Naive thymus-derived CD4-positive, alpha-beta T cell (primary cell): ENCODE data around the gene DYNC1I1. TPM values are rescaled to one million over a fixed set of nuclear protein-coding genes. Genes with fewer than 3 reads are reported as not detected.

Source experiments
- ATAC-seq: fragments of 150-1000 bp; cut with Tn5 transposase; 2 replicates; pipeline ENCODE4 v1.10.0; 2021; ENCODE audit warnings: mild to moderate bottlenecking, moderate library complexity
- CTCF ChIA-PET: fragments of 350-600 bp; sonication (Branson Sonifier 250); formaldehyde crosslinking; loops from one replicate; lab custom pipeline; 2021; ENCODE audit warnings: antibody characterized with exemption; lab: Charles Lee
- POLR2A ChIA-PET: fragments of 350-600 bp; sonication (Branson Sonifier 250); formaldehyde crosslinking; loops from one replicate; lab custom pipeline; 2021; ENCODE audit warnings: antibody characterized with exemption, inconsistent platforms; lab: Charles Lee
- DNase-seq, 9 donors: peaks; one replicate each; pipeline versions ENCODE4 v3.0.0 to v3.0.0-alpha.2; 2020 to 2022; ENCODE audit warnings: mixed read lengths in 1 of 9
- H3K27ac ChIP-seq: one replicate; pipeline ENCODE4 v1.7.0; 2013; ENCODE audit warnings: mild to moderate bottlenecking, low read depth, low read length, moderate library complexity
- H3K27me3 ChIP-seq, 2 donors: one replicate each; pipeline ENCODE4 v1.7.0; 2013; ENCODE audit warnings: low read length in 2 of 2, mild to moderate bottlenecking in 2 of 2, moderate library complexity in 2 of 2; ENCODE audit not compliant: control insufficient read depth in 2 of 2, insufficient read depth in 2 of 2
- H3K36me3 ChIP-seq, 3 experiments: 1 replicate in 2 of 3; 2 replicates in 1 of 3; pipeline ENCODE4 v1.7.0; 2013; ENCODE audit warnings: low read length in 3 of 3, mild to moderate bottlenecking in 3 of 3, moderate library complexity in 1 of 3; ENCODE audit not compliant: insufficient read depth in 3 of 3, control insufficient read depth in 2 of 3
- H3K4me1 ChIP-seq, 2 donors: one replicate each; pipeline ENCODE4 v1.7.0; 2013; ENCODE audit warnings: low read length in 2 of 2, mild to moderate bottlenecking in 2 of 2, moderate library complexity in 1 of 2; ENCODE audit not compliant: control insufficient read depth in 2 of 2, insufficient read depth in 2 of 2
- H3K4me3 ChIP-seq: 2 replicates; pipeline ENCODE4 v1.7.0; 2013; ENCODE audit warnings: mild to moderate bottlenecking, low read length
- H3K9me3 ChIP-seq, 3 experiments: 1 replicate in 2 of 3; 2 replicates in 1 of 3; pipeline ENCODE4 v1.7.0; 2013; ENCODE audit warnings: low read length in 3 of 3; ENCODE audit not compliant: control insufficient read depth in 2 of 3
- H3K27ac Mint-ChIP-seq, 9 donors: one replicate each; pipeline ENCODE4 v1.8.0; 2020 to 2022; ENCODE audit warnings: mixed read lengths in 9 of 9, mild to moderate bottlenecking in 8 of 9, moderate library complexity in 5 of 9, inconsistent platforms in 2 of 9
- H3K27me3 Mint-ChIP-seq, 5 donors: one replicate each; pipeline ENCODE4 v1.8.0; 2021 to 2022; ENCODE audit warnings: mixed read lengths in 5 of 5, mild to moderate bottlenecking in 1 of 5
- H3K36me3 Mint-ChIP-seq, 5 donors: one replicate each; pipeline ENCODE4 v1.8.0; 2020 to 2022; ENCODE audit warnings: mixed read lengths in 5 of 5, mild to moderate bottlenecking in 3 of 5, inconsistent platforms in 1 of 5
- H3K4me1 Mint-ChIP-seq, 7 donors: one replicate each; pipeline ENCODE4 v1.8.0; 2020 to 2022; ENCODE audit warnings: mixed read lengths in 7 of 7, mild to moderate bottlenecking in 3 of 7, inconsistent platforms in 1 of 7
- H3K4me3 Mint-ChIP-seq, 10 donors: one replicate each; pipeline ENCODE4 v1.8.0; 2020 to 2022; ENCODE audit warnings: mild to moderate bottlenecking in 10 of 10, mixed read lengths in 10 of 10, moderate library complexity in 6 of 10, inconsistent platforms in 2 of 10
- H3K9me3 Mint-ChIP-seq, 11 donors: one replicate each; pipeline ENCODE4 v1.8.0; 2020 to 2022; ENCODE audit warnings: mixed read lengths in 11 of 11, mild to moderate bottlenecking in 4 of 11, inconsistent platforms in 1 of 11, moderate library complexity in 1 of 11
- intact Hi-C, 2 donors: fragments of 100-400 bp; cut with micrococcal nuclease; formaldehyde crosslinking; loops; one replicate each; pipeline ENCODE4 v1.15.1; 2023
- polyA plus RNA-seq, 2 donors: library from polyadenylated mRNA; unstranded; fragments of 300-500 nt; fragmentation: Illumina TruSeq; gene quantifications; one replicate each; pipeline ENCODE4 v1.2.3, GENCODE V29; 2021
- total RNA-seq, 6 experiments: library from RNA in 5 of 6; stranded (reverse) in 5 of 6; gene quantifications; 1 replicate in 5 of 6; 2 replicates in 1 of 6; pipeline ENCODE4 v1.2.3 and lab custom pipeline; 2021 to 2026

The DYNC1I1 gene
- total and polyA plus RNA-seq, 7 experiments from 2014 or later = 0.61 TPM; not detected in 6

DNA sequence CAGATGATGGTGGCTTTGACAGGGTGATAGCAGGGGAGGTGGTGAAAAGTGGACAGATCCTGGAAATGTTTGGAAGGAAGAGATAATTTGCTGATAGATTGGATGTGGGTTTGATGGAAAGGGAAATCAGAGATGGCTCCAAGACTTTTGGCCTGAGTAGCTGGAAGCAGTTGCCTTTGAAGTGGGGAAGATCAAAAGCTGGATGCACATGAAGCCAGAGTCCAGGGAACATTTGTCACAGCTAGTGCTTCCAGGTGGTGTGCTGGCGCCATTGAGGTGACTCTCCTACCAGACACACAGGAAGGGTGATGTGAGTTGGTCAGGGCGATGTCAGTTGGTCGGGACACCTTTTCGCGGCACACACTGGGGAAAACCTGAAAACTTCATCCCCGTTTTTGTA lies 15.9 kb downstream of the DYNC1I1 start:
- ChIA-PET POLR2A (no interaction called here), CTCF (no interaction called here)
- peaks cover 0 to 5% (median 0%) of the 10 kb centered on the region in 5 donors for H3K36me3 Mint-ChIP-seq
- intact Hi-C loops = no loop called here
- peaks cover 2 to 31% (median 18%) of the 10 kb centered on the region in 5 donors for H3K27me3 Mint-ChIP-seq
- ATAC-seq = no peak
- Histone ChIP-seq H3K27ac (no peak overlapping the region), H3K36me3 (no peaks in the 10 kb centered on the region), H3K27me3 (no peaks in the 10 kb centered on the region), H3K9me3 (no peaks in the 10 kb centered on the region), H3K4me1 (no peaks in the 10 kb centered on the region), H3K4me3 (no peak overlapping the region)
- no peak for DNase-seq
- no peaks in the 10 kb centered on the region for H3K4me1 Mint-ChIP-seq
- H3K9me3 Mint-ChIP-seq = peaks cover 0 to 13% (median 4%) of the 10 kb centered on the region in 11 donors
- no peak overlapping the region for H3K27ac Mint-ChIP-seq
- H3K4me3 Mint-ChIP-seq = no peak overlapping the region

GRCh38 chr7:95788884-95789283 lies 16.5 kb downstream of the DYNC1I1 start:
- DNase-seq = no peak
- H3K36me3 Mint-ChIP-seq = peaks cover 0 to 5% (median 0%) of the 10 kb centered on the region in 5 donors
- no peaks in the 10 kb centered on the region for H3K4me1 ChIP-seq
- peaks cover 2 to 32% (median 18%) of the 10 kb centered on the region in 5 donors for H3K27me3 Mint-ChIP-seq
- no peak overlapping the region for H3K27ac Mint-ChIP-seq
- no peak overlapping the region for H3K27ac ChIP-seq
- H3K4me1 Mint-ChIP-seq = no peaks in the 10 kb centered on the region
- no peaks in the 10 kb centered on the region for H3K27me3 ChIP-seq
- no peaks in the 10 kb centered on the region for H3K9me3 ChIP-seq
- H3K4me3 ChIP-seq = no peak overlapping the region
- ChIA-PET CTCF (no interaction called here), POLR2A (no interaction called here)
- intact Hi-C loops = no loop called here
- peaks cover 0 to 13% (median 4%) of the 10 kb centered on the region in 11 donors for H3K9me3 Mint-ChIP-seq
- no peak overlapping the region for H3K4me3 Mint-ChIP-seq
- no peaks in the 10 kb centered on the region for H3K36me3 ChIP-seq
- ATAC-seq = no peak

- Histone ChIP-seq H3K4me1 (no peaks in the 10 kb centered on the region), H3K9me3 (no peaks in the 10 kb centered on the region), H3K36me3 (no peaks in the 10 kb centered on the region), H3K27me3 (no peaks in the 10 kb centered on the region), H3K27ac (no peak overlapping the region), H3K4me3 (no peak overlapping the region)
- H3K4me3 Mint-ChIP-seq = no peak overlapping the region
- no peak overlapping the region for H3K27ac Mint-ChIP-seq
- DNase-seq = no peak
- intact Hi-C loops = no loop called here
- no peaks in the 10 kb centered on the region for H3K4me1 Mint-ChIP-seq
- H3K9me3 Mint-ChIP-seq = peaks cover 0 to 13% (median 4%) of the 10 kb centered on the region in 11 donors
- H3K36me3 Mint-ChIP-seq = peaks cover 0 to 5% (median 0%) of the 10 kb centered on the region in 5 donors
- peaks cover 0 to 12% (median 4%) of the 10 kb centered on the region in 5 donors for H3K27me3 Mint-ChIP-seq
- no peak for ATAC-seq
- POLR2A ChIA-PET = no interaction called here
- CTCF ChIA-PET = no interaction called here
Measured at GRCh38 chr7:95793658-95794057, 21.3 kb downstream of the DYNC1I1 start.

DNA sequence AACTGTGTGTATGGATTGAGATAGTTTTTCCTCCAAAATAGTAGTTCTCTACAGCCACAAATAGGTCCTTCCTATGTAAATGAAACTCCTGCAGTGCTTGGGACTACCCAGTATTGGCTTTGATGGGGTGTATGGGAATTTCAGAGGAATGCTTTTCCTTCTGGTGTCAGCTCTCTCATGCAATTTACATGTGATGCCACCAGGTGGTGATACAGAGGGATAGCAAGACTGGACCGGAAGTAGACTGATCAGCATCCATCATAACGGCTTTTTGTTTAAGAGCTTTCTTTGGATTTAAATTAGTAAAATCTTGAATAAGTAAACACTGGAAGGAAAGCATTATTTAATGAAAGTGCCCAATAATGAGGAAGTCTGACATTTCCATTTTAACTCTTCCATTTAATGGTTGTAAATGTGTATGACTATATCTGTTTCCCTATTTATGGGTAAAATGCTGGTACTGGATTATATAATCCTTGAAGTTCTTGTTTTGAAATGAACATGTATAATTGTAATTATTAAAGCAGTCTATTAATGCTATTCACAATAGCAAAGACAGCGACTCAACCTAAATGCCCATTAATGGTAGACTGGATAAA lies 22.7 kb downstream of the DYNC1I1 start:
- H3K27ac Mint-ChIP-seq = no peak overlapping the region
- H3K9me3 Mint-ChIP-seq = peaks cover 0 to 13% (median 4%) of the 10 kb centered on the region in 11 donors
- Histone ChIP-seq H3K9me3 (no peaks in the 10 kb centered on the region), H3K4me1 (no peaks in the 10 kb centered on the region), H3K27ac (no peak overlapping the region), H3K4me3 (no peak overlapping the region), H3K27me3 (no peaks in the 10 kb centered on the region), H3K36me3 (no peaks in the 10 kb centered on the region)
- H3K36me3 Mint-ChIP-seq = peaks cover 0 to 5% (median 0%) of the 10 kb centered on the region in 5 donors
- H3K4me3 Mint-ChIP-seq = no peak overlapping the region
- intact Hi-C loops = no loop called here
- no peaks in the 10 kb centered on the region for H3K4me1 Mint-ChIP-seq
- CTCF ChIA-PET = no interaction called here
- no peak for DNase-seq
- POLR2A ChIA-PET = no interaction called here
- no peak for ATAC-seq
- peaks cover 0 to 12% (median 4%) of the 10 kb centered on the region in 5 donors for H3K27me3 Mint-ChIP-seq

- Histone ChIP-seq H3K4me1 (no peaks in the 10 kb centered on the region), H3K27ac (no peak overlapping the region), H3K27me3 (no peaks in the 10 kb centered on the region), H3K36me3 (no peaks in the 10 kb centered on the region), H3K9me3 (no peaks in the 10 kb centered on the region), H3K4me3 (no peak overlapping the region)
- peaks cover 0 to 5% (median 0%) of the 10 kb centered on the region in 5 donors for H3K36me3 Mint-ChIP-seq
- no peak overlapping the region for H3K27ac Mint-ChIP-seq
- no peak for DNase-seq
- peaks cover 0 to 11% (median 0%) of the 10 kb centered on the region in 5 donors for H3K27me3 Mint-ChIP-seq
- no peak overlapping the region for H3K4me3 Mint-ChIP-seq
- peaks cover 0 to 10% (median 4%) of the 10 kb centered on the region in 11 donors for H3K9me3 Mint-ChIP-seq
- ChIA-PET CTCF (no interaction called here), POLR2A (interaction anchor here (0.6 kb wide), 1 partner anchor 973 kb away, joined by 3 read pairs; no protein-coding TSS in a partner anchor)
- ATAC-seq = no peak
- no peaks in the 10 kb centered on the region for H3K4me1 Mint-ChIP-seq
- intact Hi-C loops = no loop called here
Measured at GRCh38 chr7:95796617-95797016, 24.3 kb downstream of the DYNC1I1 start.

GRCh38 chr7:95798401-95798930 lies 26.1 kb downstream of the DYNC1I1 start:
- CTCF ChIA-PET = interaction anchor here (0.7 kb wide), 1 partner anchor 14 kb away, joined by 4 read pairs; no protein-coding TSS in a partner anchor

DNA sequence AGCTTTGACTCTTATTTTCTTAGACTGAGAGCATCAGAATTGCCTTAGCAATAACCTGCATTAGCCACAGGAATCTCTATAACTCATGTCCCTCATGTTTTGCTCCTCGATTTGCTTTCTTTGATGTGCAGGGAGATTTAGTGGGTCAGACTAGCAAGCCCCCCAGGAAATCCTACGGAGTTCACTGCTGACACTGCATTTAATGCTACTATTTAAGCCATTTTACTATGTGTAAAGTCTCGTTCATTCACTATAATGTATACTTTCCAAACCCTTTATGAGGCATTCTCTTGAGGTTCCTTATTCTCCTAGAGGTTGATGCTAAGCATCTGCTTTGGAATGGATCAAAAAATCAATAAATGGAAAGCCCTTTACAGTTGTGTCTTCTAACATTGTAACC lies 28.4 kb downstream of the DYNC1I1 start:
- CTCF ChIA-PET = no interaction called here
- Histone ChIP-seq H3K4me1 (no peaks in the 10 kb centered on the region), H3K36me3 (no peaks in the 10 kb centered on the region), H3K27ac (no peak overlapping the region), H3K9me3 (no peaks in the 10 kb centered on the region), H3K4me3 (no peak overlapping the region), H3K27me3 (no peaks in the 10 kb centered on the region)
- no peak for DNase-seq
- H3K9me3 Mint-ChIP-seq = peaks cover 0 to 5% (median 0%) of the 10 kb centered on the region in 11 donors
- H3K27me3 Mint-ChIP-seq = peaks cover 0 to 7% (median 5%) of the 10 kb centered on the region in 5 donors
- H3K27ac Mint-ChIP-seq = no peak overlapping the region
- intact Hi-C loops = no loop called here
- no peaks in the 10 kb centered on the region for H3K36me3 Mint-ChIP-seq
- POLR2A ChIA-PET = no interaction called here
- ATAC-seq = no peak
- no peaks in the 10 kb centered on the region for H3K4me1 Mint-ChIP-seq
- H3K4me3 Mint-ChIP-seq = no peak overlapping the region

More at GRCh38 chr7:95798401-95798930, 26.1 kb downstream of the DYNC1I1 start:
- Histone ChIP-seq H3K4me1 (no peaks in the 10 kb centered on the region), H3K9me3 (no peaks in the 10 kb centered on the region), H3K27ac (no peak overlapping the region), H3K4me3 (no peak overlapping the region), H3K27me3 (no peaks in the 10 kb centered on the region), H3K36me3 (no peaks in the 10 kb centered on the region)
- H3K4me1 Mint-ChIP-seq = no peaks in the 10 kb centered on the region
- ATAC-seq = no peak
- DNase-seq = no peak
- POLR2A ChIA-PET = no interaction called here
- no peak overlapping the region for H3K27ac Mint-ChIP-seq
- no peaks in the 10 kb centered on the region for H3K36me3 Mint-ChIP-seq
- H3K4me3 Mint-ChIP-seq = no peak overlapping the region
- peaks cover 0 to 7% (median 5%) of the 10 kb centered on the region in 5 donors for H3K27me3 Mint-ChIP-seq
- H3K9me3 Mint-ChIP-seq = peaks cover 0 to 5% (median 2%) of the 10 kb centered on the region in 11 donors
- intact Hi-C loops = no loop called here
